IMR-90 (cell line): ENCODE measurements around the gene SARS1. TPM values are rescaled to one million over a fixed set of nuclear protein-coding genes. Genes with fewer than 3 reads are reported as not detected.

Experiments
- ATAC-seq: fragments of 200-7000 bp; cut with Tn5 transposase; 2 replicates; pipeline ENCODE4 v1.9.1; 2020; ENCODE audit warnings: low read depth, mild to moderate bottlenecking, moderate library complexity
- BruUV-seq: library from RNA; stranded (reverse); fragments of 400-500 nt; replicated peaks from 2 replicates; lab custom pipeline; 2021; lab: Mats Ljungman, UMichigan
- CTCF ChIA-PET: fragments of 300-600 bp; formaldehyde crosslinking; extraction: SDS; loops from one replicate; lab custom pipeline; 2021; ENCODE audit warnings: antibody characterized with exemption; lab: Yijun Ruan, JAX
- POLR2A ChIA-PET: fragments of 300-600 bp; sonication (Branson Sonifier 250); formaldehyde crosslinking; loops from one replicate; lab custom pipeline; 2022; ENCODE audit warnings: antibody characterized with exemption; ENCODE audit not compliant: unreplicated experiment; lab: Charles Lee
- DNase-seq: peaks from one replicate; pipeline ENCODE4 v3.0.0; 2013
- H2AFZ ChIP-seq: replicated peaks from 2 replicates; pipeline ENCODE3; 2013; ENCODE audit warnings: low read length, mild to moderate bottlenecking; ENCODE audit not compliant: poor library complexity
- H2AK5ac ChIP-seq: 2 replicates; pipeline ENCODE4 v1.6.1; 2013; ENCODE audit warnings: low read depth, low read length, inconsistent platforms
- H2AK9ac ChIP-seq: replicated peaks from 2 replicates; pipeline ENCODE3; 2013; ENCODE audit warnings: mild to moderate bottlenecking, low read depth, low read length, moderate library complexity; ENCODE audit not compliant: poor library complexity
- H2BK120ac ChIP-seq: 2 replicates; pipeline ENCODE4 v1.6.1; 2013; ENCODE audit warnings: low read depth, low read length, inconsistent platforms
- H2BK15ac ChIP-seq: 3 replicates; pipeline ENCODE4 v1.6.1; 2013; ENCODE audit warnings: low read depth, low read length, inconsistent platforms
- H2BK20ac ChIP-seq: 2 replicates; pipeline ENCODE4 v1.6.1; 2013; ENCODE audit warnings: low read depth, mild to moderate bottlenecking, inconsistent platforms, low read length, moderate library complexity
- H2BK5ac ChIP-seq: 2 replicates; pipeline ENCODE4 v1.6.1; 2013; ENCODE audit warnings: mild to moderate bottlenecking, low read depth, low read length, inconsistent platforms; ENCODE audit not compliant: poor library complexity, severe bottlenecking
- H3K14ac ChIP-seq: replicated peaks from 2 replicates; pipeline ENCODE4 v1.6.1; 2013; ENCODE audit warnings: low read depth, low read length, inconsistent platforms
- H3K18ac ChIP-seq: 2 replicates; pipeline ENCODE4 v1.6.1; 2013; ENCODE audit warnings: low read depth, low read length, control low read depth
- H3K23ac ChIP-seq: 2 replicates; pipeline ENCODE4 v1.6.1; 2013; ENCODE audit warnings: low read depth, low read length, inconsistent platforms
- H3K27ac ChIP-seq: 2 replicates; pipeline ENCODE4 v1.5.1; 2013; ENCODE audit warnings: mild to moderate bottlenecking, control low read depth, low read length; ENCODE audit not compliant: insufficient read depth
- H3K27me3 ChIP-seq: 2 replicates; pipeline ENCODE4 v1.6.1; 2013; ENCODE audit warnings: low read length; ENCODE audit not compliant: control insufficient read depth, insufficient read depth
- H3K36me3 ChIP-seq: 2 replicates; pipeline ENCODE4 v1.6.1; 2013; ENCODE audit warnings: low read length, mixed read lengths; ENCODE audit not compliant: control insufficient read depth, insufficient read depth
- H3K4ac ChIP-seq: 2 replicates; pipeline ENCODE4 v1.6.1; 2013; ENCODE audit warnings: low read depth, low read length, inconsistent platforms
- H3K4me1 ChIP-seq: 2 replicates; pipeline ENCODE4 v1.6.1; 2013; ENCODE audit warnings: low read length, mixed read lengths; ENCODE audit not compliant: control insufficient read depth, insufficient read depth
- H3K4me2 ChIP-seq: 2 replicates; pipeline ENCODE4 v1.6.1; 2013; ENCODE audit warnings: low read depth, mild to moderate bottlenecking, control low read depth, low read length, moderate library complexity
- H3K4me3 ChIP-seq: 2 replicates; pipeline ENCODE4 v1.5.1; 2013; ENCODE audit warnings: low read depth, mild to moderate bottlenecking, control low read depth, low read length, moderate library complexity; ENCODE audit not compliant: insufficient read depth
- H3K56ac ChIP-seq: 2 replicates; pipeline ENCODE4 v1.6.1; 2013; ENCODE audit warnings: low read length, inconsistent platforms; ENCODE audit not compliant: insufficient read depth; ENCODE audit errors: extremely low read depth
- H3K79me1 ChIP-seq, 2 experiments: 2 replicates each; pipeline ENCODE4 v1.6.1; 2013; ENCODE audit warnings: low read length in 2 of 2, inconsistent platforms in 1 of 2, low read depth in 1 of 2
- H3K9ac ChIP-seq: 2 replicates; pipeline ENCODE4 v1.6.1; 2013; ENCODE audit warnings: low read depth, low read length, control low read depth
- H3K9me1 ChIP-seq: 2 replicates; pipeline ENCODE4 v1.6.1; 2013; ENCODE audit warnings: low read length, inconsistent platforms; ENCODE audit not compliant: insufficient read depth
- H3K9me3 ChIP-seq: 2 replicates; pipeline ENCODE4 v1.6.1; 2013; ENCODE audit warnings: low read length; ENCODE audit not compliant: control insufficient read depth, insufficient read depth
- H4K20me1 ChIP-seq: 2 replicates; pipeline ENCODE4 v1.6.1; 2013; ENCODE audit warnings: low read length, inconsistent platforms; ENCODE audit not compliant: insufficient read depth
- H4K5ac ChIP-seq: 2 replicates; pipeline ENCODE4 v1.6.1; 2013; ENCODE audit warnings: mild to moderate bottlenecking, low read depth, low read length, control low read depth
- H4K8ac ChIP-seq, 2 experiments: 2 replicates each; pipeline ENCODE4 v1.6.1; 2013; ENCODE audit warnings: low read depth in 2 of 2, low read length in 2 of 2, control low read depth in 1 of 2, inconsistent platforms in 1 of 2
- H4K91ac ChIP-seq: 2 replicates; pipeline ENCODE4 v1.6.1; 2013; ENCODE audit warnings: low read depth, low read length, inconsistent platforms; ENCODE audit not compliant: insufficient read depth
- CHD1 ChIP-seq: IDR thresholded peaks from 2 replicates; pipeline ENCODE4 v1.6.1; 2012; ENCODE audit warnings: low read depth, low read length, improper control_type of control experiment
- FOS ChIP-seq: fragments of 150-350 bp; IDR thresholded peaks from 2 replicates; pipeline ENCODE4 v1.6.1; 2016; ENCODE audit warnings: low read depth, low read length
- MAZ ChIP-seq: IDR thresholded peaks from 2 replicates; pipeline ENCODE4 v1.6.1; 2012; ENCODE audit warnings: low read depth, mild to moderate bottlenecking, low read length, improper control_type of control experiment, moderate library complexity, borderline replicate concordance
- MXI1 ChIP-seq: IDR thresholded peaks from 2 replicates; pipeline ENCODE4 v1.6.1; 2012; ENCODE audit warnings: low read depth, mild to moderate bottlenecking, low read length, moderate library complexity, borderline replicate concordance
- RCOR1 ChIP-seq: IDR thresholded peaks from 2 replicates; pipeline ENCODE4 v1.6.1; 2012; ENCODE audit warnings: mild to moderate bottlenecking, low read length, improper control_type of control experiment; ENCODE audit not compliant: insufficient replicate concordance
- SMC3 ChIP-seq: fragments of 150-350 bp; IDR thresholded peaks from 2 replicates; pipeline ENCODE4 v1.6.1; 2016; ENCODE audit warnings: low read depth, mild to moderate bottlenecking, antibody characterized with exemption, low read length, moderate library complexity
- WGBS, 2 experiments: methylation state at CpG; one replicate each; pipeline versions ENCODE4 v1.1.5 to v1.1.7; 2013; ENCODE audit warnings: missing lambda C conversion rate in 2 of 2; ENCODE audit not compliant: insufficient read length in 1 of 2; ENCODE audit errors: extremely low coverage in 2 of 2; 5-methylcytosine and 5-hydroxymethylcytosine counted together
- dilution Hi-C: fragments of 300-500 bp; cut with HindIII; formaldehyde crosslinking; loops from one replicate; pipeline ENCODE4 v1.14.3; 2018; ENCODE audit warnings: low sequenced_read_pairs; ENCODE audit not compliant: unreplicated experiment
- in situ Hi-C: fragments of 300-500 bp; cut with MboI; formaldehyde crosslinking; loops from 3 replicates; pipeline ENCODE4 v1.14.3; 2019; ENCODE audit warnings: low sequenced_read_pairs, inconsistent platforms, mixed read lengths
- intact Hi-C: fragments of 100-400 bp; cut with micrococcal nuclease; formaldehyde crosslinking; loops from 2 replicates; pipeline ENCODE4 v1.10.0; 2022
- polyA plus RNA-seq, 3 experiments: library from polyadenylated mRNA; depleted of rRNA; stranded (reverse); fragments of >200 nt; gene quantifications; 2 replicates each; pipeline ENCODE4 v1.2.3, GENCODE V29; 2012; ENCODE audit warnings: low replicate concordance in 1 of 3
- total RNA-seq: library from RNA; depleted of rRNA; stranded (reverse); fragments of >200 nt; gene quantifications from 2 replicates; pipeline ENCODE4 v1.2.3, GENCODE V29; 2012
- TF ChIP-seq, protein P1 (sequence below): fragments of 150-350 bp; IDR thresholded peaks from 2 replicates; pipeline ENCODE4 v1.6.1; 2016; ENCODE audit warnings: low read depth, mild to moderate bottlenecking, low read length, moderate library complexity, borderline replicate concordance
- TF ChIP-seq, protein P2 (sequence below): conservative IDR thresholded peaks from 2 replicates; pipeline ENCODE4 v1.5.1; 2012; ENCODE audit warnings: mild to moderate bottlenecking, low read depth, low read length, improper control_type of control experiment

SARS1 gene
- total and polyA plus RNA-seq, 2 of the 4 experiments (the other 2 are of a cell fraction), result 231 to 348 TPM

DNA sequence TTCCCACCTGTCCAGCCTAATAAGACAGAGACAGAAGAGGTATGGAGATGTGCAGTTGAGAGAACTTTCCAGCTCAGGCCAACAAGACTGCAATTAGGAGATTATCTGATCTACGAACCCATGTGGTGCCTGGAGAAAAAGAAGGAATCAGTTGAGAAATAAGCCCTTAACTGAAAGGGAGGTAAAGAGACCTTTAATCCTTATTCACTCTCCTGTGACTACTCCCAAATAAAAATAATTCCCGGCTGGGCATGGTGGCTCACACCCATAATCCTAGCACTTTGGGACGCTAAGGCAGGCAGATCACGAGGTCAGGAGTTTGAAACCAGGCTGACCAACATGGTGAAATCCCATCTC, 31.9 kb upstream of the SARS1 start:
- Histone ChIP-seq H3K4me2 (no peak overlapping the region), H3K9me1 (no peaks in the 10 kb centered on the region), H3K56ac (no peak overlapping the region), H3K27ac (peak overlapping the region; percentile 17; the same call in 1 of the 2 replicates), H3K36me3 (no peaks in the 10 kb centered on the region), H2AK9ac (no peak overlapping the region), H3K18ac (no peak overlapping the region), H3K4me3 (no peak overlapping the region), H4K5ac (no peak overlapping the region), H3K9ac (no peak overlapping the region), H2BK20ac (no peak overlapping the region), H4K8ac (no peak overlapping the region), H2AFZ (no peak overlapping the region), H3K4me1 (peaks cover 14% of the 10 kb centered on the region), H3K4ac (no peak overlapping the region), H2BK5ac (no peak overlapping the region), H2BK120ac (no peak overlapping the region), H3K27me3 (no peaks in the 10 kb centered on the region), H2AK5ac (no peak overlapping the region), H3K23ac (no peak overlapping the region), H4K20me1 (no peaks in the 10 kb centered on the region), H4K91ac (no peak overlapping the region), H3K79me1 (no peaks in the 10 kb centered on the region), H3K9me3 (no peaks in the 10 kb centered on the region), H3K14ac (0 out of 2 replicates have a peak overlapping the region, but pooled peaks have one; percentile 7), H2BK15ac (no peak overlapping the region)
- no peak for TF ChIP-seq MXI1
- TF ChIP-seq, protein P1, sequence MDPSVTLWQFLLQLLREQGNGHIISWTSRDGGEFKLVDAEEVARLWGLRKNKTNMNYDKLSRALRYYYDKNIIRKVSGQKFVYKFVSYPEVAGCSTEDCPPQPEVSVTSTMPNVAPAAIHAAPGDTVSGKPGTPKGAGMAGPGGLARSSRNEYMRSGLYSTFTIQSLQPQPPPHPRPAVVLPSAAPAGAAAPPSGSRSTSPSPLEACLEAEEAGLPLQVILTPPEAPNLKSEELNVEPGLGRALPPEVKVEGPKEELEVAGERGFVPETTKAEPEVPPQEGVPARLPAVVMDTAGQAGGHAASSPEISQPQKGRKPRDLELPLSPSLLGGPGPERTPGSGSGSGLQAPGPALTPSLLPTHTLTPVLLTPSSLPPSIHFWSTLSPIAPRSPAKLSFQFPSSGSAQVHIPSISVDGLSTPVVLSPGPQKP, result no peak
- no peak for TF ChIP-seq CHD1
- no peak for TF ChIP-seq SMC3
- no peak for TF ChIP-seq RCOR1
- TF ChIP-seq FOS, result no peak
- TF ChIP-seq, protein P2, sequence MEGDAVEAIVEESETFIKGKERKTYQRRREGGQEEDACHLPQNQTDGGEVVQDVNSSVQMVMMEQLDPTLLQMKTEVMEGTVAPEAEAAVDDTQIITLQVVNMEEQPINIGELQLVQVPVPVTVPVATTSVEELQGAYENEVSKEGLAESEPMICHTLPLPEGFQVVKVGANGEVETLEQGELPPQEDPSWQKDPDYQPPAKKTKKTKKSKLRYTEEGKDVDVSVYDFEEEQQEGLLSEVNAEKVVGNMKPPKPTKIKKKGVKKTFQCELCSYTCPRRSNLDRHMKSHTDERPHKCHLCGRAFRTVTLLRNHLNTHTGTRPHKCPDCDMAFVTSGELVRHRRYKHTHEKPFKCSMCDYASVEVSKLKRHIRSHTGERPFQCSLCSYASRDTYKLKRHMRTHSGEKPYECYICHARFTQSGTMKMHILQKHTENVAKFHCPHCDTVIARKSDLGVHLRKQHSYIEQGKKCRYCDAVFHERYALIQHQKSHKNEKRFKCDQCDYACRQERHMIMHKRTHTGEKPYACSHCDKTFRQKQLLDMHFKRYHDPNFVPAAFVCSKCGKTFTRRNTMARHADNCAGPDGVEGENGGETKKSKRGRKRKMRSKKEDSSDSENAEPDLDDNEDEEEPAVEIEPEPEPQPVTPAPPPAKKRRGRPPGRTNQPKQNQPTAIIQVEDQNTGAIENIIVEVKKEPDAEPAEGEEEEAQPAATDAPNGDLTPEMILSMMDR, result no peak
- TF ChIP-seq MAZ, result no peak
- intact Hi-C loops, result no loop called here
- ATAC-seq (no peak), DNase-seq (no peak)
- no TSS peak for BruUV-seq
- dilution Hi-C loops, result no loop called here
- in situ Hi-C loops, result no loop called here
- CTCF ChIA-PET, result interaction anchor here (0.9 kb wide), 1 partner anchor 10 kb away, joined by 3 read pairs; no protein-coding TSS in a partner anchor
- POLR2A ChIA-PET, result no interaction called here
- WGBS, 2 experiments, result no CpG with 5 or more reads among the region's 4 CpGs
